Dermis blood vessel endothelial cell (primary cell): ENCODE measurements around the gene CD70. TPM values are rescaled to one million over a fixed set of nuclear protein-coding genes. Genes with fewer than 3 reads are reported as not detected.
"Not testable (repeated sequence)": the region's sequence is repeated elsewhere in the genome, so short reads cannot be mapped to it uniquely, and the experiment has no call there.

Source experiments
- DNase-seq: peaks from one replicate; pipeline ENCODE4 v3.0.0; 2010
- total RNA-seq: library from RNA; depleted of rRNA; stranded (reverse); fragments of >200 nt; gene quantifications from 2 replicates; pipeline ENCODE4 v1.2.3, GENCODE V29; 2014

Gene CD70
- total RNA-seq, 1 donor from 2014 or later = not detected

DNA sequence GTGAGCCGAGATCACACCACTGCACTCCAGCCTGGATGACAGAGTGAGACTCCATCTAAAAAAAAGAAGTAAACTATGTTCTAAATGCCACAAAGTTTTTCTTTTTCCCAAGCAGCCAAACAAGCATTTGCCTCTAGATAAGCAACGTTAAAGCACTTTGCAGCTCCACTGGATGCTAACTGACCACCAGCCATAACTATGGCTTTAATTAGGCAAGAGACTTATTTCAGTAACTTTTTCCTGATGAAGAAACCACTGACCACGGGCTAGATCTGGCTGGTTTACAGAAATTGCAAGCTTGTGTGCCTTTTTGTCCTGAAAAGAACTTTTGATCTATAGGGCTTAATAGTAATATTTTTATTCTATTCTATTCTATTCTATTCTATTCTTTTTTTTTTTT is 22.1 kb downstream of the CD70 start:
- DNase-seq = no peak

- DNase-seq = no peak
These were observed 22.9 kb downstream of the CD70 start for GRCh38 chr19:6568010-6568526.

GRCh38 chr19:6566727-6567126 is 24.2 kb downstream of the CD70 start:
- DNase-seq = not testable (repeated sequence)

GRCh38 chr19:6564393-6564792 is 26.6 kb downstream of the CD70 start:
- peak; percentile 53 for DNase-seq

DNA sequence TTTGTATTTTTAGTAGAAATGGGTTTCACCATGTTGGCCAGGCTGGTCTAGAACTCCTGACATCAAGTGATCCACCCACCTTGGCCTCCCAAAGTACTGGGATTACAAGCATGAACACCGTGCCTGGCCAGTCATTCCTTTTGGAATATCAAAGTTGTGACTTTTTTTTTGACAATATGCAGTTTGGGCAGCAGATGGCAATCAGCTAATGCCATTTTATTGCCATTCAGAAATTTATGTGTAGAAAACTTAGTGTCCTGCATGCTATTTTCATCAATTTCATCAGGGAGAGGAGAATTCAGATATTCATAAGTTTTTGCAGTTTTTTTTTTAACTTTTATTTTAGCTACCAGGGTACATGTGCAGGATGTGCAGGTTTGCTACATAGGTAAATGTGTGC is 28.5 kb downstream of the CD70 start:
- not testable (repeated sequence) for DNase-seq

DNA sequence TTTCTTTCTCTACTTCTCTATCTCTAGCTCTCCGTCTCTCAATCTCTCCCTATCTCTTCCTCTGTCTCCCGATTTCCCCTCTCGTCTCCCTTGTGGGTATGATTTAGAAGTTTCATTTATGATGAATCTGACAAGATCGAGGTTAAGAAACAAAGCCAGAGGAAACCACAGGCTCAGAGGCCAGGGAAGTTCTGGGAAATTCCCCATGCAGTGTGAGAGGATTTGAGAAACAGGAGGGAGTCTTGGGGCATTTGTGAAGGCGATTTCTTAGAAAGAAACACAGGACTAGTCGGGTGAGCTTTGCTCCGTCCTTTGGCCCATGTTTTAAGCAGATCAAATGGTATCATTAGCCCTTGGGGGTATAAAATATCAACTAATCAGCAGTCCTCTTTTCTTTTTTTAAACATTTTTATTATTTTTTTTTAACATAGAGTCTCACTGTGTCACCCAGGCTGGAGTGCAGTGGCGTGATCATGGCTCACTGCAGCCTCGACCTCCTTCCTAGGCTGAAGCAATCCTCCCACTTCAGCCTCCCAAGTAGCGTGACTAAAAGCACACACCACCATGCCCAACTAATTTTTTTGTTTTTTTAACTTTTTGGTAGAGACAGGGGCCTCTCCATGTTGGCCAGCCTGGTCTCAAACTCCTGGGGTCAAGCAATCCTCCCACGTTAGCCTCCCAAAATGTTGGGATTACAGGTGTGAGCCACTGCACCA is 34.3 kb downstream of the CD70 start:
- DNase-seq = peak; percentile 28

- DNase-seq = no peak
These were observed 34.9 kb downstream of the CD70 start for GRCh38 chr19:6556043-6556449.

- DNase-seq = peak; percentile 18
These were observed 39.1 kb downstream of the CD70 start for GRCh38 chr19:6551607-6552450.

DNA sequence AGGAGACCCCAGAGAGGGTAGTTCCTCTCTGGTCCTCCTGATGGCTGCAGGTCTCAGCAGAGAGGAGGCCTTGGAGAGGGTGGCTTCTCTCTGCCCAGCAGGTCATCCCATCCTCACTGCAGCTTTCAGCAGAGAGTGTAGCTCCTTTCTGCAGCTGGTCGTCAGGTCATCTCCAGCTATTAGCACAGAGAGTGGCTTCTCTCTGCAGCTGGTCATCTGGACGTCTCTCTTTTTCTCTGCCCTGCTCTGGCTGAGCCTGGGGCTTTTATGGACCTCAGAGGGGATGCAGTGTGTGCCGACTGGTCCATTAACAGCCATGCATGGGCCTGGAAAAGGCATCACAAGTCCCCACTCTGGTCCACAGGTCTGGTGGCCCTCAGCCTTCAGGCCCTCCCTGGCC is 39.9 kb downstream of the CD70 start:
- DNase-seq = no peak

- DNase-seq = not testable (repeated sequence)
These were observed 40.3 kb downstream of the CD70 start for GRCh38 chr19:6550679-6551078.

GRCh38 chr19:6543866-6544347 is 47.0 kb downstream of the CD70 start:
- no peak for DNase-seq

DNA sequence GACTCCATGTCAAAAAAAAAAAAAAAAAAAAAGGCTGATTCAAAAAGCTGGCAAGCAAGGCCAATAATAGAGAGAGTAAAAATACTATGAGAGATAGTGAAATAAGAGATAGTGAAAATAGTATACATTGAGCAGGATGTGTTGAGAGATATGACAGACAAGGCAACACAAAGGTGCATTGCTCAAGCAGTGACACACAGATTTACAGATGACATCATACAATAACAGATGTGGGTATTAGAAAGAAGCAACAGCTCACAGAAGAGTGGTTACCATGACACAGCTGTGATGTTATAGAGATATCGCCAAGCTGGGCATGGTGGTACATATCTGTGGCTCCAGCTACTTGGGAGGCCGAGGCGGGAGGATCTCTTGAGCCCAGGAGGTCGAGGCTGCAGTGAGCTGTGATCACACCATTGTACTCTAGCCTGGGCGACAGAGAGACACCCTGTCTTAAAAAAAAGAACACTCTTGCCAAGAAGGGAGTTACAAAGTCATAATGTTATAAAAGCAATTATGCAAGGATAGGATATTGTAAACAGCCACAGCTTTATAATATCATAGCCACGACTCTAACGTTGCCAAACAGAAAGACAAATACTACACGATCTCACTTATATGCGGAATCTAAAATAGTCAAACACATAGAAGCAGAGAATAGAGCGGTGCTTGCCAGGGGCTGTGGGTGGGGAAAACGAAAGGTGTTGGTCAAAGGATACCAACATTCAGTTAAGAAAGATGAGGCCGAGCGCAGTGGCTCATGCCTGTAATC is 49.8 kb downstream of the CD70 start:
- no peak for DNase-seq

GRCh38 chr19:6539514-6539913 is 51.4 kb downstream of the CD70 start:
- no peak for DNase-seq

Other genes starting within 250 kb of the CD70 start
- 74.1 and 79.5 TPM in 2 replicates for gene CLPP, start 229.6 kb downstream of the CD70 start, total RNA-seq
- gene ALKBH7, start 218.4 kb downstream of the CD70 start, total RNA-seq = 24.4 and 59.2 TPM in 2 replicates
- 0.85 and 1.1 TPM in 2 replicates for gene PSPN, start 215.2 kb downstream of the CD70 start, total RNA-seq
- gene GTF2F1, start 198.0 kb downstream of the CD70 start, total RNA-seq = 41.4 and 74.5 TPM in 2 replicates
- gene KHSRP, start 166.3 kb downstream of the CD70 start, total RNA-seq = 78.3 and 238 TPM in 2 replicates
- 0.05 TPM in 1 of 2 replicates, not detected in the other for gene SLC25A41, start 157.4 kb downstream of the CD70 start, total RNA-seq
- gene SLC25A23, start 131.4 kb downstream of the CD70 start, total RNA-seq = 20.4 and 62.0 TPM in 2 replicates
- not detected in 2 replicates for gene CRB3, start 126.9 kb downstream of the CD70 start, total RNA-seq
- gene DENND1C, start 109.4 kb downstream of the CD70 start, total RNA-seq = not detected in 2 replicates
- gene TUBB4A, start 88.8 kb downstream of the CD70 start, total RNA-seq = not detected in 2 replicates
- gene TNFSF9, start 60.1 kb downstream of the CD70 start, total RNA-seq = 0.34 and 0.60 TPM in 2 replicates
- not detected in 2 replicates for gene TNFSF14, start 79.0 kb upstream of the CD70 start, total RNA-seq
- 5.4 and 33.5 TPM in 2 replicates for gene C3, start 129.5 kb upstream of the CD70 start, total RNA-seq
- 56.2 and 59.1 TPM in 2 replicates for gene GPR108, start 146.4 kb upstream of the CD70 start, total RNA-seq
- gene TRIP10, start 148.5 kb upstream of the CD70 start, total RNA-seq = 35.5 and 40.7 TPM in 2 replicates
- 6.0 and 6.3 TPM in 2 replicates for gene SH2D3A, start 176.3 kb upstream of the CD70 start, total RNA-seq
- 0.09 TPM in 1 of 2 replicates, not detected in the other for gene VAV1, start 181.6 kb upstream of the CD70 start, total RNA-seq